ENCODE data around the gene CLSTN1.

The CLSTN1 gene

DNA sequence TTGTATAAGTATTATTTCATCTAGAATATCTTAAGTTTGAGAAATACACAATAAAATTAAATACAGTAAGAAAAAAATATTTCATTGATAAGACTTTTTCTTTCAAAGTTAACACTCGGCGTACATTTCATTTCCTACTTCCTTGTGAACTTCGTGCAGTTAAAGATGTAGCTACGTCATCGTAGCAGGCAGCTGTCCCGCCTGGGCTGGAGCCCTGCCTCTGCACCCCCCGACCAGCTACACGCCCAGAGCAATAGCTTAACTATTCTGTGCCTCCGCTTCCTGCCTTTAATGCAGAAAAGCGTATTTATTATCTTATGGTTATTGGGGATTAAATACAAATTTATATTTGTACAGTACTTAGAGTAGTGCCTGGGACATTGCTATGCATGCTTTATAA lies 53.5 kb downstream of the CLSTN1 start:
- Histone ChIP-seq H3K79me2 (ENCODE audit: insufficient read depth, low read length) (peaks cover 89% of the 10 kb centered on the region), H3K4me2 (ENCODE audit: low read depth, low read length, poor library complexity, severe bottlenecking) (no peak overlapping the region), H4K20me1 (ENCODE audit: low read depth, low read length) (peaks cover 6% of the 10 kb centered on the region), H3K9ac (ENCODE audit: low read length) (no peak overlapping the region), H3K27ac (ENCODE audit: low read depth, low read length) (no peak overlapping the region), H2AFZ (ENCODE audit: low read depth, low read length, severe bottlenecking) (no peak overlapping the region), H3F3A (ENCODE audit: insufficient read depth) (peaks cover 16% of the 10 kb centered on the region), H3K9me3 (ENCODE audit: insufficient read depth, low read length) (no peaks in the 10 kb centered on the region), H3K36me3 (ENCODE audit: low read length) (peaks cover 19% of the 10 kb centered on the region; the same call in 1 of the 2 replicates), H3K4me3 (ENCODE audit: insufficient read depth, low read length, poor library complexity, severe bottlenecking) (no peak overlapping the region), H3K9me2 (replicated peaks; ENCODE audit: insufficient read depth, low read length) (no peaks in the 10 kb centered on the region), H3K27me3 (ENCODE audit: low read length) (no peaks in the 10 kb centered on the region)
- TF ChIP-seq, protein P1, sequence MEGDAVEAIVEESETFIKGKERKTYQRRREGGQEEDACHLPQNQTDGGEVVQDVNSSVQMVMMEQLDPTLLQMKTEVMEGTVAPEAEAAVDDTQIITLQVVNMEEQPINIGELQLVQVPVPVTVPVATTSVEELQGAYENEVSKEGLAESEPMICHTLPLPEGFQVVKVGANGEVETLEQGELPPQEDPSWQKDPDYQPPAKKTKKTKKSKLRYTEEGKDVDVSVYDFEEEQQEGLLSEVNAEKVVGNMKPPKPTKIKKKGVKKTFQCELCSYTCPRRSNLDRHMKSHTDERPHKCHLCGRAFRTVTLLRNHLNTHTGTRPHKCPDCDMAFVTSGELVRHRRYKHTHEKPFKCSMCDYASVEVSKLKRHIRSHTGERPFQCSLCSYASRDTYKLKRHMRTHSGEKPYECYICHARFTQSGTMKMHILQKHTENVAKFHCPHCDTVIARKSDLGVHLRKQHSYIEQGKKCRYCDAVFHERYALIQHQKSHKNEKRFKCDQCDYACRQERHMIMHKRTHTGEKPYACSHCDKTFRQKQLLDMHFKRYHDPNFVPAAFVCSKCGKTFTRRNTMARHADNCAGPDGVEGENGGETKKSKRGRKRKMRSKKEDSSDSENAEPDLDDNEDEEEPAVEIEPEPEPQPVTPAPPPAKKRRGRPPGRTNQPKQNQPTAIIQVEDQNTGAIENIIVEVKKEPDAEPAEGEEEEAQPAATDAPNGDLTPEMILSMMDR (IDR thresholded peaks at IDR 0.05; ENCODE audit: insufficient read depth, low read length, poor library complexity, severe bottlenecking): no peak
- TF ChIP-seq EZH2phosphoT487 (conservative IDR thresholded peaks at IDR 0.05; ENCODE audit: low read length): no peak

DNA sequence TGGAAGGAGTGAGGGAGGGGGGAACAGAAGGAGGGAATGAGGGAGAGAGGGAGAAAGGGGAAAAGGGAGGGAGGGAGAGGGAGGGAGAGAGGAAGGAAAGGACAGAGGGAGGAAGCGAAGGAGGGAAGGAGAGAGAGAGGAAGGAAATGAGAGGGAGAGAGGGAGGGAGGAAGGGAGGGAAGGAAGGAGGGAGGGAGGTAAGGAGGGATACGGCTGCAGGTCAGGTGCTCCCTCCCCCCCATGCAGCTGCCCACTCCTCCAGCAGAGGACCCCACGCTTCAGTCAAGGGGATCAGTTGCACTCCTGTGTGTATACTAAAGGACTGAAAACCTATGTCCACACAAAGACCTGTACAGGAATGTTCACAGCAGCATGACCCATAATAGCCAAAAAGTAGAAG lies 54.8 kb downstream of the CLSTN1 start:
- H2AFZ ChIP-seq (ENCODE audit: low read depth, low read length, severe bottlenecking): no peak overlapping the region
- H3K27me3 ChIP-seq (ENCODE audit: low read length): no peaks in the 10 kb centered on the region
- no peaks in the 10 kb centered on the region for H3K9me3 ChIP-seq (ENCODE audit: insufficient read depth, low read length)
- H4K20me1 ChIP-seq (ENCODE audit: low read depth, low read length): peaks cover 10% of the 10 kb centered on the region
- H3K4me2 ChIP-seq (ENCODE audit: low read depth, low read length, poor library complexity, severe bottlenecking): no peak overlapping the region
- no peaks in the 10 kb centered on the region for H3K9me2 ChIP-seq (replicated peaks; ENCODE audit: insufficient read depth, low read length)
- H3K27ac ChIP-seq (ENCODE audit: low read depth, low read length): peak overlapping the region; percentile 32
- H3K36me3 ChIP-seq (ENCODE audit: low read length): peaks cover 19% of the 10 kb centered on the region; the same call in 1 of the 2 replicates
- H3K79me2 ChIP-seq (ENCODE audit: insufficient read depth, low read length): peaks cover 89% of the 10 kb centered on the region
- H3K9ac ChIP-seq (ENCODE audit: low read length): no peak overlapping the region
- no peak for TF ChIP-seq EZH2phosphoT487 (conservative IDR thresholded peaks at IDR 0.05; ENCODE audit: low read length)
- TF ChIP-seq, protein P1 (IDR thresholded peaks at IDR 0.05; ENCODE audit: insufficient read depth, low read length, poor library complexity, severe bottlenecking): no peak
- peaks cover 16% of the 10 kb centered on the region for H3F3A ChIP-seq (ENCODE audit: insufficient read depth)
- H3K4me3 ChIP-seq (ENCODE audit: insufficient read depth, low read length, poor library complexity, severe bottlenecking): no peak overlapping the region

GRCh38 chr1:9767964-9768668 lies 55.6 kb downstream of the CLSTN1 start:
- Histone ChIP-seq H3K9me2 (replicated peaks; ENCODE audit: insufficient read depth, low read length) (no peaks in the 10 kb centered on the region), H3K79me2 (ENCODE audit: insufficient read depth, low read length) (peaks cover 89% of the 10 kb centered on the region), H3K4me3 (ENCODE audit: insufficient read depth, low read length, poor library complexity, severe bottlenecking) (no peak overlapping the region), H4K20me1 (ENCODE audit: low read depth, low read length) (peaks cover 10% of the 10 kb centered on the region), H3K27ac (ENCODE audit: low read depth, low read length) (0 out of 2 replicates have a peak overlapping the region, but pooled peaks have one; percentile 28), H3F3A (ENCODE audit: insufficient read depth) (peaks cover 16% of the 10 kb centered on the region), H3K9ac (ENCODE audit: low read length) (no peak overlapping the region), H3K4me2 (ENCODE audit: low read depth, low read length, poor library complexity, severe bottlenecking) (no peak overlapping the region), H3K9me3 (ENCODE audit: insufficient read depth, low read length) (no peaks in the 10 kb centered on the region), H3K36me3 (ENCODE audit: low read length) (peaks cover 15% of the 10 kb centered on the region; the same call in 1 of the 2 replicates), H3K27me3 (ENCODE audit: low read length) (no peaks in the 10 kb centered on the region), H2AFZ (ENCODE audit: low read depth, low read length, severe bottlenecking) (no peak overlapping the region)
- TF ChIP-seq EZH2phosphoT487 (conservative IDR thresholded peaks at IDR 0.05; ENCODE audit: low read length): no peak
- TF ChIP-seq, protein P1 (IDR thresholded peaks at IDR 0.05; ENCODE audit: insufficient read depth, low read length, poor library complexity, severe bottlenecking): no peak
